Suprapubic skin (tissue), 4 donors: ENCODE results near the gene CHST8. TPM values are rescaled to one million over a fixed set of nuclear protein-coding genes. Genes with fewer than 3 reads are reported as not detected.
A peak's percentile ranks its signal among the peaks of the same experiment; 100 is the strongest.
"Not testable (repeated sequence)": the region's sequence is repeated elsewhere in the genome, so short reads cannot be mapped to it uniquely, and the experiment has no call there.

Experiments
- DNase-seq, 2 donors: peaks; one replicate each; pipeline ENCODE4 v3.0.0-alpha.2; 2019; ENCODE audit warnings: low spot score in 2 of 2
- H3K27ac ChIP-seq: fragments of 200-600 bp; sonication (generic); one replicate; pipeline ENCODE4 v1.5.1; 2019
- H3K27me3 ChIP-seq: fragments of 200-600 bp; sonication (generic); one replicate; pipeline ENCODE4 v1.5.1; 2019
- H3K36me3 ChIP-seq: fragments of 200-600 bp; sonication (generic); one replicate; pipeline ENCODE4 v1.5.1; 2019
- H3K4me1 ChIP-seq: fragments of 200-600 bp; sonication (generic); one replicate; pipeline ENCODE4 v1.5.1; 2019
- H3K4me3 ChIP-seq: fragments of 200-600 bp; sonication (generic); one replicate; pipeline ENCODE4 v1.5.1; 2019; ENCODE audit warnings: mild to moderate bottlenecking
- H3K9me3 ChIP-seq: fragments of 200-600 bp; sonication (generic); one replicate; pipeline ENCODE4 v1.5.1; 2019
- EP300 ChIP-seq: sonication (generic); formaldehyde crosslinking; IDR thresholded peaks from one replicate; pipeline ENCODE4 v1.6.1; 2017; ENCODE audit warnings: antibody characterized with exemption
- POLR2A ChIP-seq, 2 donors: fragments of 450-650 bp; IDR thresholded peaks; one replicate each; pipeline ENCODE4 v1.6.1; 2017; ENCODE audit warnings: antibody characterized with exemption in 2 of 2, mild to moderate bottlenecking in 2 of 2, moderate library complexity in 2 of 2
- POLR2AphosphoS5 ChIP-seq, 3 donors: sonication (generic); formaldehyde crosslinking; IDR thresholded peaks; one replicate each; pipeline ENCODE4 v1.6.1; 2017; ENCODE audit warnings: antibody characterized with exemption in 3 of 3
- WGBS: methylation state at CpG from one replicate; pipeline ENCODE4 v1.1.5; 2018; 5-methylcytosine and 5-hydroxymethylcytosine counted together
- total RNA-seq, 4 donors: library from RNA; depleted of rRNA; stranded (reverse); fragments of >200 nt; gene quantifications; one replicate each; pipeline ENCODE4 v1.1.0, GENCODE V29; 2016
- TF ChIP-seq, protein P1 (sequence below), 2 donors: fragments of 200-600 bp in 1 of 2; fragments of 450-650 bp in 1 of 2; sonication (generic) in 1 of 2; IDR thresholded peaks; one replicate each; pipeline ENCODE4 v1.5.1; 2016 to 2019; ENCODE audit warnings: antibody characterized with exemption in 2 of 2, mild to moderate bottlenecking in 1 of 2, moderate library complexity in 1 of 2

CHST8 gene
- total RNA-seq, 4 donors from 2014 or later = 0.36 TPM; not detected in 3

DNA sequence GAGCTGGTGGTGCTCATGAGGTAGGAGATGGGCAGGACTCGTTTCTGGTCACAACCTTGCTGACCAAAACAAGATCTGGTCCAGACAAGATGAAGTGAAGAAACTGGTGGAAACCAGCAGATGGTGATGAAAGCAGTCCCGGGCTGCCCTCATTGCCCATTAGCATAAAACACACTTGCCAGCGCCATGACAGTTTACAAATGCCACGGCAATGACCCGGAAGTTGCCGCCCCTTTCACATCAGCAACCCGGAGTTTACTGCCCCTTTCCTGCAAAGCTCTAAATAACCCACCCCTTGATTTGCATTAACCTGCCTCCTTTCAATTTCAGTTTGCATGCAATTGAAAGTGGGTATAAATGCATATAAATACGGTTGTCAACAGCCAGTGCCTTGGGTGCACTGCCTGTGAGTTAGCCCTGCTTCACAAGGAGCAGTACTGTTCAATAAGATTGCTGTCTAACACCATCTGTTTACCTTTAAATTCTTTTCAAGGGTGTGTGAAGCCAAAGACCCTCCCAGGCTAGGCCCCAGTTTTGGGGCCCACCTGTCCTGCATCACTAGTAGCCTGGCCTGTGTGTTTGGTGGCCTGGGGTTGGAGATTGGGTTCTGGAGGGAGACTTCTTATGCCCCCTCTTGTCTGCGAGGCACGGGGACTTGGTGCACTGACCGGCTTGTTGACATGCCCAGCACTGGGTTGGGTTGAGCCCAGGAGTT lies 38.8 kb downstream of the CHST8 start:
- Histone ChIP-seq H3K36me3 (no peaks in the 10 kb centered on the region), H3K27ac (no peak overlapping the region), H3K4me1 (no peaks in the 10 kb centered on the region), H3K4me3 (no peak overlapping the region), H3K9me3 (no peaks in the 10 kb centered on the region), H3K27me3 (peaks cover 11% of the 10 kb centered on the region)
- no peak for TF ChIP-seq EP300
- no peak for TF ChIP-seq POLR2AphosphoS5 (IDR thresholded peaks at IDR 0.05)
- TF ChIP-seq POLR2A (IDR thresholded peaks at IDR 0.05) = no peak
- TF ChIP-seq, protein P1, sequence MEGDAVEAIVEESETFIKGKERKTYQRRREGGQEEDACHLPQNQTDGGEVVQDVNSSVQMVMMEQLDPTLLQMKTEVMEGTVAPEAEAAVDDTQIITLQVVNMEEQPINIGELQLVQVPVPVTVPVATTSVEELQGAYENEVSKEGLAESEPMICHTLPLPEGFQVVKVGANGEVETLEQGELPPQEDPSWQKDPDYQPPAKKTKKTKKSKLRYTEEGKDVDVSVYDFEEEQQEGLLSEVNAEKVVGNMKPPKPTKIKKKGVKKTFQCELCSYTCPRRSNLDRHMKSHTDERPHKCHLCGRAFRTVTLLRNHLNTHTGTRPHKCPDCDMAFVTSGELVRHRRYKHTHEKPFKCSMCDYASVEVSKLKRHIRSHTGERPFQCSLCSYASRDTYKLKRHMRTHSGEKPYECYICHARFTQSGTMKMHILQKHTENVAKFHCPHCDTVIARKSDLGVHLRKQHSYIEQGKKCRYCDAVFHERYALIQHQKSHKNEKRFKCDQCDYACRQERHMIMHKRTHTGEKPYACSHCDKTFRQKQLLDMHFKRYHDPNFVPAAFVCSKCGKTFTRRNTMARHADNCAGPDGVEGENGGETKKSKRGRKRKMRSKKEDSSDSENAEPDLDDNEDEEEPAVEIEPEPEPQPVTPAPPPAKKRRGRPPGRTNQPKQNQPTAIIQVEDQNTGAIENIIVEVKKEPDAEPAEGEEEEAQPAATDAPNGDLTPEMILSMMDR (IDR thresholded peaks at IDR 0.05) = no peak
- no peak for DNase-seq
- WGBS = 70% methylated on average over 11 of the region's 11 CpGs

DNA sequence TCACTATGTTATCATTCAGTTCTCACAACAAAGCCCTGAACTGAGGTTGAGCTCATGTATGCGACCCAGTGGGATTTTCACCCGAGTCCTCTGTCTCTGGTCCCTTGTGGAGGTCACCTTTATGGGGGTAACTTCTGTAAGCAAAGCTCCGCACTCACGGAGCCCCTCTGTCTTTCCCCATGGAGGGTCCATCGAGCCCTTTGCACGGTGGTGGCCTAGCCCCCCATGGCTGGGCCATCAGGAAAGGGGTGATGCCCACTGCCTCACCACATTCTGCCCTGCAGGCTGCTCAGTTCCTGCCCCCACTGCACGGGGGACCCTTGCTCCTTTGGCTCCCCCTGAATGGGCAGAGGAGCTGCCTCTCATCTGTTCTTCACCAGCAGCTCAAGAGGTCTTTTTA lies 39.6 kb downstream of the CHST8 start:
- Histone ChIP-seq H3K9me3 (no peaks in the 10 kb centered on the region), H3K27me3 (peaks cover 13% of the 10 kb centered on the region), H3K4me1 (no peaks in the 10 kb centered on the region), H3K27ac (no peak overlapping the region), H3K36me3 (no peaks in the 10 kb centered on the region), H3K4me3 (no peak overlapping the region)
- TF ChIP-seq EP300 = no peak
- TF ChIP-seq POLR2A (IDR thresholded peaks at IDR 0.05) = no peak
- no peak for TF ChIP-seq POLR2AphosphoS5 (IDR thresholded peaks at IDR 0.05)
- TF ChIP-seq, protein P1 (IDR thresholded peaks at IDR 0.05) = no peak
- DNase-seq = no peak
- 82% methylated on average over 3 of the region's 7 CpGs for WGBS

DNA sequence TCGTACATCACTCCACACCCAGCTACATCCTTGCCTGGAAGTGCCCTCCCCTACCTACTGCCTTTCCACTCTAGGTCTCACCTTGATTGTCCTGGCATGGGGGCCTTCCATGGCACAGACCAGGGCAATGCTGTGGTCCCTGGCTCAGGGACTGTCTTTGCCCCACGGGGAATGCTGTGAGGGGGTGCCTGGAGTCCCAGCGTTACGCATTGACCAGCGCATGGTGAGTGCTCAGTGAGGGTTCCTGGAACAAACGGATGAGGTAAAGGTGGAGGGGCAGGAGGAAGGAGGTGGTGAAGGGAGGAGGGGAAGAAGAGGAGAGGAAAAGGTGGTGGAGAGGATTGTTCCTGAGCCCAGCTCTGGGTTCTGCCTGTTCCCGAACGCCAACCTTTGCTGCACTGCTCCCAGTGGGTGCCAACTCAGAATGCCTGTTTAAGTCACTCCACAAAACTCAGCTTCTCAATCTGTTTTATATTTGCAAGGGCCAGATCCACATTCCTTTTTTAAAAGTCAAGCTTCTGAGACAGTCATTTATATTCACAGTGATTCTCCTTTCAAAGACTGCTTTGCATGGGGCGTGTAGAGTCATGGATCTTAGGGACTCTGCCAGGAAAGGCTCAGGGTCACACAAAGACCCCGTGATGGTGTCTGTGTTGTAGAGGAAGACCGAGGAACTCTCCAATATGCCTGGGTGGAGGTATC lies 40.8 kb downstream of the CHST8 start:
- TF ChIP-seq EP300 (no peak), POLR2AphosphoS5 (IDR thresholded peaks at IDR 0.05) (no peak), POLR2A (IDR thresholded peaks at IDR 0.05) (no peak)
- TF ChIP-seq, protein P1 (IDR thresholded peaks at IDR 0.05) = no peak
- Histone ChIP-seq H3K36me3 (no peaks in the 10 kb centered on the region), H3K9me3 (no peaks in the 10 kb centered on the region), H3K4me1 (no peaks in the 10 kb centered on the region), H3K27ac (no peak overlapping the region), H3K4me3 (no peak overlapping the region), H3K27me3 (peaks cover 18% of the 10 kb centered on the region)
- 62% methylated on average over 11 of the region's 11 CpGs for WGBS
- no peak for DNase-seq

DNA sequence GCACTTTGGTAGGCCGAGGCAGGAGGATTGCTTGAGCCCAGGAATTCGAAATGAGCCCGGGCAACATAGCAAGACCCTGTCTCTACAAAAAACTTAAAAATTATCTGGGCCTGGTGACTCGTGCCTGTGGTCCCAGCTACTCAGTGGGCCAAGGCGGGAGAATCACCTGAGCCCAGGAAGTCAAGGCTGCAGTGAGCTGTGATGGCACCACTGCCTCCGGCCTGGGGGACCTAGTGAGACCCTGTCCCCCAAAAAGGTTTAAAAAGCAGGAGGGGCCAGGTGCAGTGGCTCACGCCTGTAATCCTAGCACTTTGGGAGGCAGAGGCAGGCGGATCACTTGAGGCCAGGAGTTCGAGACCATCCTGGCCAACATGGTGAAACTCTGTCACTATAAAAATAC lies 41.6 kb downstream of the CHST8 start:
- not testable (repeated sequence) for H3K9me3 ChIP-seq, H3K36me3 ChIP-seq, H3K4me3 ChIP-seq, H3K27ac ChIP-seq, H3K4me1 ChIP-seq
- DNase-seq = peak in 1 of 2 donors; percentile 13
- peaks cover 18% of the 10 kb centered on the region for H3K27me3 ChIP-seq
- 85% methylated on average over 9 of the region's 9 CpGs for WGBS

DNA sequence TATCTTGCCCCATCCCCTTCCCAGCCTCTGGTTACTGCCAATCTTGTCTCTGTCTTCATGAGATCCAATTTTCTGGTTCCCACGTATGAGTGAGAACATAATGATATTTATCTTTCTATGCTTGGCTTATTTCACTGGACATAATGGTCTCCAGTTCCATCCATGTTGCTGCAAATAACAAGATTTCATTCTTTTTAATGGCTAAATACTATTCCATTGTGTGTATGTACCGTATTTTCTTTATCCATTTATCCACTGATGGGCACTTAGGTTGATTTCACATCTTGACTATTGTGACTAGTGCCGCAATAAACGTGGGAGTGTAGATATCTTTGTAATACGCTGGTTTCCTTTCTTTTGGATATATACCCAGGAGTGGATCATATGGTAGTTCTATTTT lies 43.0 kb downstream of the CHST8 start:
- Histone ChIP-seq H3K36me3 (no peaks in the 10 kb centered on the region), H3K4me1 (no peaks in the 10 kb centered on the region)
- 84% methylated on average over 5 of the region's 5 CpGs for WGBS

More for the DNA sequence above, 43.0 kb downstream of the CHST8 start:
- DNase-seq = no peak
- no peaks in the 10 kb centered on the region for H3K9me3 ChIP-seq
- H3K4me3 ChIP-seq = no peak overlapping the region
- no peak overlapping the region for H3K27ac ChIP-seq
- peaks cover 18% of the 10 kb centered on the region for H3K27me3 ChIP-seq
- TF ChIP-seq, protein P1 (IDR thresholded peaks at IDR 0.05) = no peak
- TF ChIP-seq POLR2A (IDR thresholded peaks at IDR 0.05) (no peak), EP300 (no peak), POLR2AphosphoS5 (IDR thresholded peaks at IDR 0.05) (no peak)
